Measurements from ENCODE around the gene FAM229A.
"Not testable (repeated sequence)": the region's sequence is repeated elsewhere in the genome, so short reads cannot be mapped to it uniquely, and the experiment has no call there.

The FAM229A gene

DNA sequence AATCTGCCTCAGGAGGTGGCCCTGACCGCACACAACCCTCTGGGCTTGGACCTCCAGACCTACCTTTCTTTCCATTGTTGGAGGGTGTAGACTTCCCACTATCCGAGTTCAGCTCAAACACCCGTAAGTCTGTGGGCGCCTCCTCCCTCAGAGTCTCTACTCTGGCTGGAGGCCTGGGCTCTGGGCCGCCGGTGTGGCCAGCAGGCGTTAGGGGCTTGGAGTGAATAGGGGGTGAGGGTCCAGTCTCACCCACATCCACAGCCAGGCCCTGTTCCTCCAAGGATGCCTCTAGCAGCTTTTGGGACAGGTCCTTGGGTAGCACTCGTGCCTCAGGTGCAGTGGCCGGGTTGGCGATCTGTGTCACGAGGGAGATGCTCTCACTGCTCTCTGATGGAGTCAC is 13.9 kb upstream of the FAM229A start:
- DNase-seq, result no peak

DNA sequence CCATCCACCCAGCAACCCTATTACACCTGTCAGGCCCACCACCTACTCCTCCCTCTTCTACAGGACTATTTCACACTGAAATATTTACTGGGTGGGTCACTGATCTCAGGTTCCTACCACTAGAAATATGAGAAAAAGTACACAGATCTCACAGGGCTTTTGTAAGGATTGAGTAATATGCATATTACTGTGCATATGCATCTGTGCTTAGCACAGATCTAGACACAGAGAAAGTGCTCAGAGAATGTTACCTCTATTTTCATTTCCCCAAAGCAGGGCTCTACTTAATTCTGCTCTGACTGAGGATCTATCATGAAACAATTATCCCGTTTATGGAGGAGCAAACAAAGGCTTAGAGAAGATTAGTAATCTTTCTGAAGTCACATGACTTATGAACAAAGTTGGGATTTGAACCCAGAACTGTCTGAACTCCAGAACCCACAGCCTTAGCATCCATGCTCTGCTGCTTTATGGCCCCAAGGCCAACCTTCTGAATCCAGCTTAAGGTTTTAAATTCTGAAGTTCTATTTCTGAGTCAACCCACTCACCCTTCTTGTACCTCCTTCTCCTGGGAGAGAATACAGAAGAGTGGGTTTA is 11.8 kb upstream of the FAM229A start:
- no peak for DNase-seq

DNA sequence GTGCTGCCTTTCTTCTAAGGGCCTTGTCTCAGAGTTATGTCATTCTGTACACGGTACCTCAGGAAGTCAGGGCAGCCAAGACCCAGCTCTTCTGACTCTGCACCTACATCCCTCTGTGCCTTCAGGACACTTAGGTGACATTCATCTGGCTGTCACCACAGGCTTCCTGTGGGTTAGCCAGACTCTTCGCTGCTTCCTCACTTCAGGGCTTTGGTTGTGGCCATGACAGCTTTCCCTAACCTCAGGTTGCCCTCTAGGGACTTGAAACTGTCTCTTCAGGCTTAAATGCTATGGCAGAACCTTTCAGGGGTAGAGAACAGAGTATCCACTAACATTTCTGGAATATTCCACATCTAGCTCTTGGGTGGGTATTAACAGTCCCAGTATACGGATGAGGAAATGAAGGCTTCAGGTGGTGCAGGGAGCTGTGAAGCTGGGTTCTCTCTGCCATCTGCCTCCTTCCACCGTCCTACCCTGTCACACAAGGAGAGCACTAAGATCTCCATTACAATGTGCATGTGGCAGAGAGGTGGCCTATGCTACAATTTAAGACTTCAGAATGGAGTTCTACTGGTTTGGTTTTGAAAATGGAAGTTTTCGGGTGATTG is 10.0 kb upstream of the FAM229A start:
- no peak for DNase-seq

GRCh38 chr1:32367912-32368635 is 5.8 kb upstream of the FAM229A start:
- no peak for DNase-seq

GRCh38 chr1:32365445-32365844 is 3.2 kb upstream of the FAM229A start:
- DNase-seq, result no peak

DNA sequence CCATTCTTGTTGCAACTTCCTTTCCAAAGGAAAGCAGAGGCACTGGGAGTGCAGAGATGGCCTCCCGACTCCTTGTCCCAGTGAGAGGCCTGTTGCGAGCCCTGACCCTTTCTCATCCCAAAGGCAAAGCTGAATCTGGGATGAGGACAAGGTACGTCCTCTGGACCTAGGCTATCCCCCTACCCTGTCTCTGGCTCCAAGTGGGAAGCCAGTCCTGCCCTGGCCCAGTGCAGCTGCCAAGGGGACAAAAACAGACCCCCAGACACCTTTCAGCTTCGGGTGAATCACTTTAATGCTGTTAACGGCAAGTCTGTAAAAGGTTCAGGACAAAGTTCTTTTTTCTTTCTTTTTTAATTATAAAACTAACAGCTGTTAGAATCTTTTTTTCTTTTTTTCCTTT is 2.6 kb upstream of the FAM229A start:
- no peak for DNase-seq

DNA sequence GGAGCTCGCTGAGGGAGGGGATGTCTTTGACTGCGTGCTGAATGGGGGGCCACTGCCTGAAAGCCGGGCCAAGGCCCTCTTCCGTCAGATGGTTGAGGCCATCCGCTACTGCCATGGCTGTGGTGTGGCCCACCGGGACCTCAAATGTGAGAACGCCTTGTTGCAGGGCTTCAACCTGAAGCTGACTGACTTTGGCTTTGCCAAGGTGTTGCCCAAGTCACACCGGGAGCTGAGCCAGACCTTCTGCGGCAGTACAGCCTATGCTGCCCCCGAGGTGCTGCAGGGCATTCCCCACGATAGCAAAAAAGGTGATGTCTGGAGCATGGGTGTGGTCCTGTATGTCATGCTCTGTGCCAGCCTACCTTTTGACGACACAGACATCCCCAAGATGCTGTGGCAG is 1.4 kb upstream of the FAM229A start:
- DNase-seq, result no peak

- no peak for DNase-seq
These were observed 411 bp downstream of the FAM229A start for GRCh38 chr1:32361674-32362473.

DNA sequence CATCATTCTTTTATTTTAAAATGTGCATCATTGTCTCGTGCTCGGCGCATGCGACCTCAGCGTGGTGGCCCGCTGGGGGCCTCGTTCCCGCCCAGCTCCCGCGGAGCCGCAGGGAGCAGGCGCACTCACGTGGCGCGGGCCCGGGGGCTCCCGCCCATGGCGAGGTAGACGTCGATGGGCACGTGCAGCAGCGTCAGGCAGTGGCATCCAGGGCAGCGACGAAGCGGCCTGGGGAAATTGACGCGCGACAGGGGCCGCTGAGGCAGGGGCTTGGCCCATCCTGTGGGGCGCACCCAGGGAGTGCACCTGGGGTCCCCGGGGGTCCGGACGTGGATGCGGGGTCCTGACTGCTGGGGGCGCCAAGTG is 994 bp downstream of the FAM229A start:
- DNase-seq, result no peak

- DNase-seq, result no peak
These were observed 3.9 kb downstream of the FAM229A start for GRCh38 chr1:32358435-32358834.

GRCh38 chr1:32357614-32358013 is 4.7 kb downstream of the FAM229A start:
- DNase-seq, result no peak

DNA sequence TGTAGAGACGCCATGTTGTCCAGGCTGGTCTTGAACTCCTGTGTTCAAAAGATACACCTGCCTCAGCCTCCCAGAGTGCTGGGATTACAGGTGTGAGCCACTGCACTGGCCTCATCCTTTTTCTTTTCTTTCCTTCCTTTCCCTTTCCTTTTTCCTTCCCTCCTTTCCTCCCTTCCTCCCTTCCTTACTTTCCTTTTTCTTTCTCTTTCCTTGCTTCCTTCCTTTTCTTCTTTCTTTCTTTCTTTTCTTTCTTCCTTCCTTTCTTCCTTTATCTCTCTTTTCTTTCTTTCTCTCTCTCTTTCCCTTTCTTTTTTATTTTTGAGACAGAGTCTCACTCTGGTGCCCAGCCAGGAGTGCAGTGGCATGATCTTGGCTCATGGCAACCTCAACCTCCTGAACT is 5.8 kb downstream of the FAM229A start:
- DNase-seq, result no peak

DNA sequence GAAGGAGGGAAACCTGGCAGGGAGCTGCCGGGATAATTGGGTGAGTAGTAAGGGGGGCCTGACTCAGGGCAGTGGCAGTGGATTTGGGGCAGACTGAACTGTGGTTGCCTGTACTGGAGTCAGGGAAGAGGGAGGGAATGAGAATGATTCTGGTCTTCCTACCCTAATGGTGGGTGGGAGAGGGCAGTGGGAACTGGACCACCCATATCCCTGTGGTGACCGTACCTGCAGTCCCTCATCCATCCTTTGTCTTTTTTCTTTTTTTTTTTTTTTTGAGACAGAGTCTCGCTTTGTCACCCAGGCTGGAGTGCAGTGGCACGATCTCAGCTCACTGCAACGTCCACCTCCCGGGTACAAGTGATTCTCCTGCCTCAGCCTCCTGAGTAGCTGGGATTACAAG is 6.5 kb downstream of the FAM229A start:
- DNase-seq, result not testable (repeated sequence)

DNA sequence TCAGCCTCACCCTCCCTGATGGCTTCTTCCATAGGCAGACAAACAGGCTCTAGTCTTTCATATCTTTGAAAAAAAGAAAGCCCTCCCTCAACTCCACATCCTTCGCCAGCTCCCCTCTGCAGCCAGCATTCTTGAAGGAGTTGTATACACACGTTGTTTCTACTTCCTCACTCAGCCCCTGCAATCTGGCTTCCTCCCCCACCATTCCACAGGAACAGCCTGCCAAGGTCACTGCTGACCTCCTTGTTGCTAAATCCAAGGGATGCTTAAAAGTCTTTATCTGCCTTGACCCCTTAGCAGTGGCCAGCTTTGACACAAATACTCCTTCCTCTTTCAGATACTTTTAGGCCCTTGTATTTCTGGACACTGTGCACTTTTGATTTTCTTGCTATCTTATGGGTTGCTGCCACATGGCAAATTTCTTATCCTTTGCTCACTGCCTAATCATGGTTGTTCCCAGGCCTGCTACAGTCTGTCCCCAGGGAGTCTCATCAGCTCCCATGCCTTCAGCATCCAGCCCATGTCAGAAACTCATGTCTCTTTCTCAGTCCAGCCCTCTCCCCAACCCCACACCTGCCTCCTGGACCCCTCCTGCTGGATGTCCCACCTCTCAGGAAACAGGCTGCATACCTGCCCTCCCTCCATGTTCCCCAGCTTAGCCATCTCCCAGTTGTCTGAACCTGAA is 8.3 kb downstream of the FAM229A start:
- DNase-seq, result peak; percentile 73

DNA sequence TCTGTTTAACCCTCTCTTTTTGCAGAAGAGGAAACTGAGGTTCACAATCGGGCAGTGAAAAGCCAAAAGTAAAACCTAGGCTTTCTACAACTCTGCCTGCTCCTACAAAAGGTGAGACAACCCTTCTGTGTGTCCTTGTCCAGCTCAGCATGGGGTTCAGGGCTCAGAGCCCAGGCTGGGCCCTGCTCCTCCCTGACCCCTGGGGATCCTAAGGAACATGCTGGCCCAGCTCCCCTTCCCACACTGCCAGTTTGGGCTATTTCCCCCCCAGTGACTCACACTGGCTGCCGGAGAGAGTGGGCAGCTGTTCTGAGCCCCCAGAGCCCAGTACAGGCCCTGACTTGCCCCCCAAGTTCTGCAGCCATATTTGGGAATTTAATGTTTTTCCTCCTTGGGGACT is 8.9 kb downstream of the FAM229A start:
- DNase-seq, result no peak

DNA sequence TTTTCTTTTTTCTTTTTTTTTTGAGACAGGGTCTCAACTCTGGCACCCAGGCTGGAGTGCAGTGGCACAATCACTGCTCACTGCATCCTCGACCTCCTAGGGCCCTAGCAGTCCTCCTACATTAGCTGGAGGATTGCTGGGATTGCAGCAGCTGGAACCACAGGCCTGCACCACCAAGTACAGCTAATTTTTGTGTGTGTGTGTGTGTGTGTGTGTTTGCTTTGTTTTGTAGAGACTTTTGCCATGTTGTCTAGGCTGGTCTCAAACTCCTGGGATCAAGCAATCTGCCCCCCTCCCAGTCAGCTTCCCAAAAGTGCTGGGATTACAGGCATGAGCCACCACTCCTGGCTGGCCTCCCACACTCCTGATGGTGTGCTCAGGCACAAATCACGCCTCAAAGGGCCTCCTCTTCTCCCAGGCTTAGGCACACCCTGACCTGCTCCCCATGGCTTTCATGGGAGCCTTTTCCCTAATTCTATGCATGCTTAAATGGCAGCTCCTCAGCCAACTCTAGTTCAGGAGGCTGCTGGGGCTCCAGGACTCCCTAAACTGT is 9.4 kb downstream of the FAM229A start:
- no peak for DNase-seq

- no peak for DNase-seq
These were observed 10.0 kb downstream of the FAM229A start for GRCh38 chr1:32352239-32352745.

GRCh38 chr1:32351399-32352238 is 10.7 kb downstream of the FAM229A start:
- DNase-seq, result peak; percentile 96

DNA sequence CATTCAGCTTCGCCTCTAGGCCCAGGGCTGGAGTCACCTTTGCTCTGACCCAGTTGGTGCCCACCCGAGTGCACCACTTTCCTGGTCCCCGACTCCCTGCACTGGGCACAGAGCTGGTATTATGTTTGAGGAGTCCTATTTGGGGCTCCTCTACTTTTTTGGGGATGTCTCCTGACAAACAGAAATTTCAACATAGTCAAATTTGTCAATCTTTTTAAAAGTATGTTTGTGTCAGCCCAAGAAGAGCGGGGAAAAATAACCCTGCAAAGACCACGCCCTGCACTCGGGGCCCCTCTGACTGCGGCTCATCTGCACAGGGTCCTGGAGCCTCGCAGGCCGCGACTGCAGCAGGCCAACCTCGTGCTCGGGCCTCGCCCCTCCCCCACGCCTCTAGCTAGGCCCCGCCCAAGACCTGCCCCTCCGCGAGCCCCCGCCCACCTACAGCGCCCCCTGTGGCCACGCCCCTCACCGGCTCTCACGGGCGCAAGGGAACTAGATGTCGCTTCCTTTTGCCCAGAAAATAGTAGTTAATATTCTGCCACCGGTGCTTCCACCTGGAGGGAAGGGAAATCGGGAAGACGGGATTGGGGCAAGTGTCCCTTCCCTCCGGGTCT is 11.4 kb downstream of the FAM229A start:
- peak; percentile 92 for DNase-seq

GRCh38 chr1:32349211-32349708 is 13.0 kb downstream of the FAM229A start:
- DNase-seq, result no peak

All from OCI-M1 (cell line).